Mammary microvascular endothelial cell (primary cell): ENCODE measurements around the gene HAVCR1. TPM values are rescaled to one million over a fixed set of nuclear protein-coding genes. Genes with fewer than 3 reads are reported as not detected.

Experiments
- total RNA-seq: library from RNA; depleted of rRNA; stranded (reverse); fragments of >200 nt; gene quantifications from 2 replicates; pipeline ENCODE4 v1.2.3, GENCODE V29; 2015

Gene HAVCR1
- total RNA-seq, result not detected in 2 replicates

DNA sequence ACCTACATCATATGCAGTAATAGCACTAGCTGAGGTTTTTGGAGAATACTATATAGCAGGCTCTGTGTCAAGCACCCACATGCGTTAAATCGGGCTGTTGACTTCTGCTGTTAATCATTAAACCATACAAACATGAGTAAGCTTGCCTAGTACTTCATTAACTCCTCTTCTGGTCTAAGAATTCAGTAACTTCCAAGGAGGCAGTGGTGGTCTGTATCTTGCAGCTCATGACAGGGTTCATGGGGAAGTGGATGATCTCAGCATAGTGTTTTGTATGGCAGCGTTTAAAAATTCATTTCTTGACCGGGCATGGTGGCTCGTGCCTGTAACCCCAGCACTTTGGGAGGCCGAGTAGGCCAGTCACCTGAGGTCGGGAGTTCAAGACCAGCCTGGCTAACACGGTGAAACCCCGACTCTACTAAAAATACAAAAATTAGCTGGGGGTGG, at the start of gene HAVCR1:
Gene HAVCR1 (minus strand): TSS at position 24 of the 447 bp plus-strand sequence. CDS start 1,173 bp downstream, outside the sequence.

Other genes starting within 250 kb of the HAVCR1 start
- 0.05 and 0.07 TPM in 2 replicates for gene PPP1R2B, start 208.8 kb downstream of the HAVCR1 start, total RNA-seq
- not detected in 2 replicates for gene TIMD4, start 95.9 kb downstream of the HAVCR1 start, total RNA-seq
- not detected in 2 replicates for gene HAVCR2, start 49.9 kb upstream of the HAVCR1 start, total RNA-seq
- gene MED7, start 83.7 kb upstream of the HAVCR1 start, total RNA-seq, result 7.9 and 8.8 TPM in 2 replicates
- gene GARIN3, start 107.1 kb upstream of the HAVCR1 start, total RNA-seq, result not detected in 2 replicates
- gene ITK, start 121.7 kb upstream of the HAVCR1 start, total RNA-seq, result not detected in 2 replicates
- 35.8 and 40.0 TPM in 2 replicates for gene CYFIP2, start 207.0 kb upstream of the HAVCR1 start, total RNA-seq